Bronchial epithelial cell (primary cell): ENCODE results near the gene ANO6. TPM values are rescaled to one million over a fixed set of nuclear protein-coding genes. Genes with fewer than 3 reads are reported as not detected.

Experiments
- DNase-seq: peaks from one replicate; pipeline ENCODE4 v3.0.0-alpha.2; 2010; ENCODE audit warnings: low read depth
- FAIRE-seq: peaks from 2 replicates; lab custom pipeline; 2011; peaks lifted over from hg19 to GRCh38; lab: Jason Lieb, UNC
- H3K27me3 ChIP-seq: 2 replicates; pipeline ENCODE4 v1.5.1; 2011; ENCODE audit warnings: low read length; ENCODE audit not compliant: control insufficient read depth, insufficient read depth
- H3K36me3 ChIP-seq: 2 replicates; pipeline ENCODE4 v1.5.1; 2011; ENCODE audit warnings: low read length; ENCODE audit not compliant: control insufficient read depth, insufficient read depth
- H3K4me3 ChIP-seq: 2 replicates; pipeline ENCODE4 v1.5.1; 2011; ENCODE audit warnings: mild to moderate bottlenecking, low read depth, low read length, control low read depth
- CTCF ChIP-seq: IDR thresholded peaks from 2 replicates; pipeline ENCODE4 v1.5.1; 2011; ENCODE audit warnings: mild to moderate bottlenecking, moderate library complexity, low read length, control low read depth, inconsistent platforms; ENCODE audit not compliant: insufficient read depth, severe bottlenecking
- total RNA-seq: library from RNA; depleted of rRNA; stranded (reverse); fragments of >200 nt; gene quantifications from 2 replicates; pipeline ENCODE4 v1.2.1, GENCODE V29; 2014

Gene ANO6
- total RNA-seq, 1 donor from 2014 or later, result 23.2 TPM

GRCh38 chr12:45219621-45220020, 3.7 kb downstream of the ANO6 start:
- no peak for TF ChIP-seq CTCF
- FAIRE-seq (no peak), DNase-seq (peak; percentile 17)
- no peaks in the 10 kb centered on the region for H3K27me3 ChIP-seq
- H3K36me3 ChIP-seq, result no peaks in the 10 kb centered on the region
- H3K4me3 ChIP-seq, result no peak overlapping the region

- FAIRE-seq, result no peak
- H3K4me3 ChIP-seq, result no peak overlapping the region
- no peak for TF ChIP-seq CTCF
- peak; percentile 97 for DNase-seq
- H3K36me3 ChIP-seq, result no peaks in the 10 kb centered on the region
- H3K27me3 ChIP-seq, result no peaks in the 10 kb centered on the region
Observed at GRCh38 chr12:45220363-45220931, 4.6 kb downstream of the ANO6 start.

- DNase-seq, result no peak
- Histone ChIP-seq H3K4me3 (no peak overlapping the region), H3K27me3 (no peaks in the 10 kb centered on the region), H3K36me3 (no peaks in the 10 kb centered on the region)
- FAIRE-seq, result no peak
- no peak for TF ChIP-seq CTCF
Observed at GRCh38 chr12:45220969-45221368, 5.1 kb downstream of the ANO6 start.

GRCh38 chr12:45223868-45224267, 8.0 kb downstream of the ANO6 start:
- no peak for TF ChIP-seq CTCF
- no peaks in the 10 kb centered on the region for H3K36me3 ChIP-seq
- FAIRE-seq (no peak), DNase-seq (no peak)
- H3K4me3 ChIP-seq, result no peak overlapping the region
- no peaks in the 10 kb centered on the region for H3K27me3 ChIP-seq

- DNase-seq (no peak), FAIRE-seq (no peak)
- Histone ChIP-seq H3K27me3 (no peaks in the 10 kb centered on the region), H3K4me3 (no peak overlapping the region), H3K36me3 (no peaks in the 10 kb centered on the region)
- no peak for TF ChIP-seq CTCF
Observed at GRCh38 chr12:45224311-45224710, 8.4 kb downstream of the ANO6 start.

GRCh38 chr12:45226021-45226420, 10.1 kb downstream of the ANO6 start:
- no peak for TF ChIP-seq CTCF
- Histone ChIP-seq H3K27me3 (no peaks in the 10 kb centered on the region), H3K36me3 (no peaks in the 10 kb centered on the region), H3K4me3 (no peak overlapping the region)
- DNase-seq (no peak), FAIRE-seq (no peak)
